ENCODE results near the gene ZRANB1.
"Not testable (repeated sequence)": the region's sequence is repeated elsewhere in the genome, so short reads cannot be mapped to it uniquely, and the experiment has no call there.

Gene ZRANB1

GRCh38 chr10:124967255-124967654 lies 25.3 kb downstream of the ZRANB1 start:
- no peak for DNase-seq

GRCh38 chr10:124971276-124971675 lies 29.4 kb downstream of the ZRANB1 start:
- no peak for DNase-seq

DNA sequence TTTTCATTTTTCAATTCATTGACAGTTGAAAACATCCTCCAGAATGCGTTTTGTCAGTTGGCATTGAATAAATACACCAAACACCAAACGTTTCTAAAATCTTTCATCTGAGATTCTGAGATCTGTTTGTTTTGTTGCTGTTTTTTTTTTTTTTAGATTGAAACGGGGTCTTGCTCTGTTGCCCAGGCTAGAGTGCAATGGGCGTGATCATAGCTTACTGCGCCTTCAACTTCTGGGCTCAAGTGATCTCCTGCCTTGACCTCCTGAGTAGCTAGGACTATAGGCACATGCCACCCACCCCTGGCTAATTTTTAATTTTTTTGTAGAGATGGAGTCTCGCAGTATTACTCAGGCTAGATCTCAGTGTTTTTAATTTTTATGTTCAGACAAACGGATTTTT lies 30.7 kb downstream of the ZRANB1 start:
- no peak for DNase-seq

GRCh38 chr10:124974131-124974530 lies 32.2 kb downstream of the ZRANB1 start:
- no peak for DNase-seq

GRCh38 chr10:124975977-124976514 lies 34.1 kb downstream of the ZRANB1 start:
- DNase-seq, result no peak

GRCh38 chr10:124977161-124977560 lies 35.2 kb downstream of the ZRANB1 start:
- DNase-seq, result no peak

- no peak for DNase-seq
Measured at GRCh38 chr10:124977648-124978375, 35.9 kb downstream of the ZRANB1 start.

- no peak for DNase-seq
Measured at GRCh38 chr10:124978376-124978725, 36.4 kb downstream of the ZRANB1 start.

GRCh38 chr10:124983321-124983720 lies 41.4 kb downstream of the ZRANB1 start:
- DNase-seq, result no peak

DNA sequence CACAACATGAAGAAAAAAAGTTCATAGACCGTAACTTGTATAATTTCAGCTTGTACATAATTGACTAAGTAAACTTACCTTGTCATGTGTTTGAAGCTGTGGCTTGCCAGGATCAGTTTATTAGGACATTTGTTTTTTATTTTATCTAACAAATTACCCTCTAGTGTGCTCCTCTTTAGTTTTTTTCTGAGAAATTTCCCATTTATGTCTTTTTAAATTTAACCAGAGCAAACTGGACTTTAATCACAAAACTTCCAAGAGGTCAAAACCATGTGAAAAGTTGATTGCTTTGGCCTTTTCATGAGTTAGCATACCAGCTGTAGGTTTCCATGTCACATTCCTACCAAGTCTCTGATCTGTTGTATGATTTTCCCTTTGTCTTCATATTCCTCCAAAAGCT lies 42.5 kb downstream of the ZRANB1 start:
- DNase-seq, result no peak

- DNase-seq, result no peak
Measured at GRCh38 chr10:124985162-124985561, 43.2 kb downstream of the ZRANB1 start.

DNA sequence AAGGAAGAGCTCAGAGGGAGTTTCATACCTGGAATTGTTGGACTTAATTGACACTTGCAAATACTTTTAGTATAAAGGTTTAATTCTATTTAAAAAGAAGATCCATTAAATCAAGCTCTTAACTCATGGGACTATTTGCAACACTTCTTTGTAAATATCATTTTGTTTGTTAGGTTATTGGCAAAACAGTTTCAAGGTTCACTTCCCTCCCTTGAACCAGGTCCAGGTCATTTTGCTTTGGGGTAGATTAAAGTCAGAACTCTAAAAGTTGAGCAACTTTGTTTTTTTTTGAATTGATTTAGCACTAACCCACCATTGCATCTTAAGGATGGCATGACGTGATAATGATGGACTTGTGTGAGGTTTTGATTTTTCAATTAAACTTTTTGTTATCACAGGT lies 45.9 kb downstream of the ZRANB1 start:
- DNase-seq, result no peak

GRCh38 chr10:124988753-124989152 lies 46.8 kb downstream of the ZRANB1 start:
- DNase-seq, result not testable (repeated sequence)

- no peak for DNase-seq
Measured at GRCh38 chr10:124989526-124989925, 47.6 kb downstream of the ZRANB1 start.

GRCh38 chr10:124990671-124991625 lies 49.0 kb downstream of the ZRANB1 start:
- no peak for DNase-seq

GRCh38 chr10:124991835-124992234 lies 49.9 kb downstream of the ZRANB1 start:
- DNase-seq, result no peak

GRCh38 chr10:124992462-124993344 lies 50.8 kb downstream of the ZRANB1 start:
- peak; percentile 89 for DNase-seq

DNA sequence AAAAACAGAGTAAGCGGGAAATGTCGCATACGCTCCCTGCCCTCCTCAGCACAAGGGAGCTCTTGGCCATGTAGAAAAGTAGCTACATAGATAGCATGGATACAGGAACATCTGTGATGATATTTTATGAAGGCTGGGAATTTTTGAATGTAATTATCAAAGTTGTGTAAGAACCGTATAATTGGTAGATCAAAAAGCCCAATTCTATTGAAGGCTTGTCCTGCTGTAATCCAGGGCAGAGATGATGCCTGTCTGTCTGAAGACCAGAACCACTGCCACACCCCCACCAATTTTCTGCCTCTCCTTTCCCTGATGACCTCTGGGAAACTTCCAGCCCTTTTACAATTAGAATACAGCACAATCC lies 51.4 kb downstream of the ZRANB1 start:
- no peak for DNase-seq

DNA sequence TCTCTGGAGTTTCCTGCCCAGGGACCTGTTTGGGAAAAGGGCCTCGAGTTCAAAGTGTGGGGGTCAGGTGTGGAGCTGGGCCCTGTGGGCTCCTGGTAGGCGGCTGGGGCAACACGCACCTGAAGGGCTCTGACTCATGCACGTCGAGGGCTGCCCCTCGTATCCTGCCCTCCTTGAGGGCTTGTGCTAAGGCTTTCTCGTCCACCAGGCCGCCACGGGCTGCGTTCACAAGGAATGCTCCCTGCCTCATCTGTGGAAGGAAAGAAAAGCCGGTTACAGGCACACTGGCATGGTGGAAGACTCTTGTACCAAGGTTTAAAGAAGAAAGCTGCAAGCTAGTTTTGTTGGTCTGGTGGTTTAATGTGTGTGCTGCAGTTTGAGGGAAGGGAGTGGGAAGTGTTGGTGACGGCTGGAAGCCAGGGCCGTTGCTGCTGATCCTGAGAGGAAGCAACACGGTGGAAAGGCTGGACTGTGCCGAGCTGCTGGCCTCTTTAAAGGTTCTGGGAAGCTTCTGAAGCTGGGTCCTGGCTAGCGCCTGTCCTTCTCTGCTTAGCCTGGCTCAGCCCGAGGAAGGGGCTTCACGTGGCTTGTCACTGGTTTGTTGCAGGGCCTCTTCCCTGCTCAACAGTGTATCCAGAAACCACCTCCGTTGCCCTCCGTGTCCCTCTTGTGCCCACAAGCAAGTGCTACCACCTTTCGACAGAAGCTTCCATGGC lies 52.0 kb downstream of the ZRANB1 start:
- DNase-seq, result no peak

DNA sequence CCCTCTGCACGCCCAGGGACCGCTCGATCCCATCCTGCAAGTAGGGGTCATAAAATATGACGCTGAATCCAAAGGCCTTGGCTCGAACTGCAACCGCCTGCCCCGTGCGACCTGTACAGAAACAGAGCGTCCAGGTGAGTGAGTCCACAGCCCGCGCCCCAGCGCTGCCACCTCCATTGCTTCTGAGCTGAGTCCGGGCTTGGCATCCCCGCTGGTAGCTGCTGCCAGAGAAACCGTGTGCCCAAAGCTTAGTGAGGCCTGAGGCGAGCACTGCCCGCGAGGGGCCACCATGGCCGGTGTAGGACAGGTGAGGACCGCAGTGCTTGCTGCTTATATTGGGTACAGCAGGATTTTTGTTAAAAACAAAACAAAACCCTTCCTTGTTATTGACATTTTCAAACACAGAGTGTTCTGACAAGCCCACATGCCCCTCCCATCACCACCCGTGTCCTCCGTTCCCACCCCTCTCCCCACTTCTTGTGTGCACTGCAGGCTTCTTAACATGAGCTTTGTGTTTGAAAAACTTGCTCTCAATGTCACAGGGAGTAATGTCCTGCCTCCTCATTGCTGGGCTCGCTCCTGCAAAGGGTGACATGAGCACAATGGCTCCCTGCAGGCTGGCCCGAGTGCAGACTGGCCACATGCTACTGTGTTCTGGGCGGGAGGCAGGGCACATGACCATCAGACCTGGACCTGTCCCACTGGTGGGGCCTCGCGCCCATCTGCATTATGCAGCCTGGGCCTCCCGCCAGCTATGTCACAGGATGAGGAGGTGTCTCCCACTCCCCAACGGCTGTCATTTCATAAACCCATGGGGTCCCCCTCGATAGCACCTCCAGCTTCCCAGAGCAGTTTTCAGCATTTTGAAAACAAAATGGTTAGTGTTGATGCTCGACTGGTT lies 52.9 kb downstream of the ZRANB1 start:
- DNase-seq, result no peak

- DNase-seq, result no peak
Measured at GRCh38 chr10:124995605-124996004, 53.7 kb downstream of the ZRANB1 start.
